HG03354 (cell line): ENCODE measurements around the gene PSAP.

ENCODE experiments used
- ATAC-seq: cut with Tn5 transposase; IDR thresholded peaks from one replicate; pipeline ENCODE4 v1.9.1; 2021; ENCODE audit warnings: mild to moderate bottlenecking; ENCODE audit not compliant: unreplicated experiment, poor library complexity, severe bottlenecking

The PSAP gene

DNA sequence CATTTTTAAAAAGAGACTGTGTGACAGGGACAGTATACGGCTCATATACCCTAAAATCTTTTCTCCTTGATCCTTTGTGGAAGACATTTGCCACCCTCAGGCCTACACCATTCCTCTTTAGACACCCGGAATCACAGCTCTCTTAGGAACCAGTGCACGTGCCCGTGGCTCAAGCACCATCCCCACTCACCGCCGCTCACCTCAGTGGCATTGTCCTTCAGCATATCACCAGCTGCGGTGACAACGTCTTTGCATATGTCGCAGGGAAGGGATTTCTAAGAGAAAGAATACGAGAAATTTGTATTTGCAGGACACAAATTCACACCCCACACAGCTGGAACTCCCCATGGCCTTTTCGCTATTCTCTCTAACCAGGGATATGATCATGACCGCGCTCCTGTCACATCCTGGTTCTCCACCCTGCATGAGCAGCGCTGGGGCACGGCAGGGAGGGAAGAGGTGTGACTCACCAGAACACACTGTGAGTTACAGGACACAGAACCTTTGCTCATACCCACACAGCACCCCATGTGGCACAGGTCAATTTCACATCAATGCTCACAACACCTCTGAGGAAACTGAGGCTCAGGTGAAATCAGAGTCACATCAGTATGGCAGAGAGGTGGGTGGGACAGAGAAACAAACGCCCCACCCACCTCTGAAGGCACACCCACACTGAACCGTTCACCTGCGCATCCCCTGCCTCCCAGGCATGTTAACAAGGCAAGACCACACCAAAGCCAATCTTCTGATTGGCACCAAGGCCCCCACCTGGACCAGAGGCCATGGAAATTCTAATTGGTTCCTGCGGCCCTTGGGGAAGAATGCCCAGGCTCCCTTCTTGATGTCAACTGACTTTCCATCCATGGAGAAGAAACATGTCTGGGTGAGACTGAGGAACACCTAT lies 19.2 kb downstream of the PSAP start:
- ATAC-seq, result no peak

DNA sequence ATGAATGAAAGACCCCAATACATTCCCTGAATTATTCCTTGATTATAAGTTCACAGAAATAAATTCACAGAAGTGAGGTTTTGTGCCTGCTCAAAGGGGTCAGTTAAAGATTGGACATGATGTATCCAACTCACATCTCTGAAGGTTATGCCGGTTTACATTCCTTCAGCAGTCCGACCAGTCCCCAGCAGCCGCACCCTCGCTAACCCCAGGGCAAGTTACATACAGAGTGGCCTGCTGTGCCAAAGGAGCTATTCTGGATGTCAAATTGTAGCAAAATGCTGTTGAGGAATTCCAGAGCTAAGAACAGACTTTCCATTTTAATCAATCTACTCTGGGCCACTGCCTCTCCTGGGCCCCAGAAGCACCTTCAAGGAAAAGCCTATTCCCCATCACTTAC lies 20.3 kb downstream of the PSAP start:
- no peak for ATAC-seq

DNA sequence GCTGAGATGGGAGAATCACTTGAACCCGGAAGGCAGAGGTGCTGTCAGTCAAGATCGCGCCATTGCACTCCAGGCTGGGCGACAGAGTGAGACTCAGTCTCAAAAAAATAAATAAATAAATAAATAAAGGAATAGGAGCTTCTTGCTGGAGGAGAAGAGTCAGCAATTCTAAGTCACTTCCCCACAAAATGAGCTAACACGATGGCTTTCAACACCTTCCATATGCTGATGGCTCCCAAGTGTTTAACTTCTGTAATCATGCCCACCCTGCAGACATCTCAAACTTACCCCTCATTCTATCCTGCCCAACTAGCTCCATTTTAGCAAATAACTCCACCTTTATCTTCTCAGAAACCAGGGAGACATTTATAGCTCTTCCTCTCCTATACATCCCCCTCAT lies 21.2 kb downstream of the PSAP start:
- no peak for ATAC-seq

DNA sequence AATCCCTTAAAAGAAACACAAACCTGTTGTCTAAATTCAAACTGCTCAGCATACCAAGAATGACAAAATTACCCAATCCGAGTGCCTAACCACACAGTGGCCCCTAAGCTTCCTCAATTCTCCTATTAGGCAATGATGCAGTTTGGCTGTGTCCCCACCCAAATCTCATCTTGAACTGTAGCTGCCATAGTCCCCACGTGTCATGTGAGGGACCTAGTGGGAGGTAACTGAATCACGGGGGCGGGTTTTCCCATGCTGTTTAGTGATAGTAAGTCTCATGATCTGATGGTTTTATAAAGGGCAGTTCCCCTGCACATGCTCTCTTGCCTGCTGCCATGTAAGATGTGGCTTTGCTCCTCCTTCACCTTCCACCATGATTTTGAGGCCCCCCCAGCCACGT lies 21.9 kb downstream of the PSAP start:
- ATAC-seq, result no peak

DNA sequence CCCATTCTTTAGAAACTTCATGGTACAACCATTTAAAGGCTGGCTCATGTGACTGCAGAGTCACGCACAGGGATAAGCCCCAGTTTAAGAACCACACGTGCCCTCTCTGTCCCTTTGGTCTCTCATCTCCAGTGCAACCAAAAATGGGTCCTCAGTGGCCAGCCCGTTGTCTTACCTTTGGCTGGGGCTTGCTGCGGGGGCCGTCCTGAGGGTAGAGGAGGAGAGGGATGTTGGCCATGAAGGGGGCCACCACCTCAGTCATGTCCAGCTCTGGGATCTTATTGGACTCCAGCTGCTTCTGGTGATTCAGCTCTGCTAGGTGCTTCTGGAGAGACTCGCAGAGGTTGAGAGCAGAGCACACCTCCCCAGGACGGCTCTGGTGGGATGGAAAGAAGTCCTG lies 22.3 kb downstream of the PSAP start:
- ATAC-seq, result no peak

DNA sequence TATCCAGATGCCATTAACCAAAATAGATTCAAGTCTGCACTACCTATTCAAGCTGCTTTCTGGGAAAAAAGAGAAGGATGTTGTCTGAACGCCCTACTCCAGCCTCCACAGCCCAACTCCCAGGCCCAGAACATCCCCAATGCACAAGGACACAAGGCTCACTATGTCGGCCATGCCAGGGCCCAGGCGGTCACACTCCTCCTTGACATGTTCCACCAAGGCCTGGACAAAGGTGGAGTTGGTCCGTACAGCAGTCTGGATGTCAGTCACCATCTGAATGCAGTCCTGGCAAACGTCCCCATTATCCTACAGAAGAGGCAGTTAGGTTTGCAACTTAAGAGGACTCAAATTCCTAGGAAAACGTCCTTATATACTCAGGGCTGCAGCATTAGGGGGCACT lies 23.2 kb downstream of the PSAP start:
- no peak for ATAC-seq

DNA sequence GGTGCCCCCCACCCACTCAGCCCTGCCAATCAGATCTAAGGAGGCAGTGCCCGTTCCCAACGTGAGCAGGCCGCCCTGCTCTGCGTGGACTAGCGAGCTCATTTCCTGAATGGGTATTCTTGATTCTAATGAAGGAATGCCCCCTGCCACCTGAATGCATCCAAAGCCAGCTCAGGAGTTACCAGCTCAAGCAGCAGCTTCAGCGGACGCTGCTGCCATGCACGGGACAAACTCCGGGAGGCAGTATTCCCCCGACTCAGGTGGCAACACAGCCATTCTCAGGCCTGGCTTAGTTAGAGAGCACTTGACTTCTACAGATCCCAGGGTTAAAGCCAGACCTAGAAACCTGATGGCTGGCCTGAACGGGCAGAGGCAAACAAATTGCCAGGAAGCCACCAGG lies 25.8 kb downstream of the PSAP start:
- no peak for ATAC-seq

DNA sequence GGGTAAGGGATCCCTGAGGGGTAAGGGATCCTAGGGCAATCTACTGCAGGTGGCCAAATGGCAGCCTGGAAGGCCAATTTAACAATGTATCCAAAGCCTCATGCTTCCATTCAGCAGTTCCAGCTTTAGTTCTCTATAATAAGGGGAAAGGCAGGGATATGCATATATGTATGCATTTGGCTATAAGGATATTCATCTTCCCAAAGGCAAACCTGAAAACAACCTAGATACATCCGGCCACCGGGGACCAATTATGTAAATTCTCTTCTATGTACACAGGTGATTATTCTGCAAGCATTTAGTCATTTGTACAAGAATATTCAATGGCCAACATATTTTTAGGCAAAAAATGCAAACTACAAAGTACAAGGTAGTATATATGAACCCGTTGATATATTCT lies 26.7 kb downstream of the PSAP start:
- ATAC-seq, result no peak

DNA sequence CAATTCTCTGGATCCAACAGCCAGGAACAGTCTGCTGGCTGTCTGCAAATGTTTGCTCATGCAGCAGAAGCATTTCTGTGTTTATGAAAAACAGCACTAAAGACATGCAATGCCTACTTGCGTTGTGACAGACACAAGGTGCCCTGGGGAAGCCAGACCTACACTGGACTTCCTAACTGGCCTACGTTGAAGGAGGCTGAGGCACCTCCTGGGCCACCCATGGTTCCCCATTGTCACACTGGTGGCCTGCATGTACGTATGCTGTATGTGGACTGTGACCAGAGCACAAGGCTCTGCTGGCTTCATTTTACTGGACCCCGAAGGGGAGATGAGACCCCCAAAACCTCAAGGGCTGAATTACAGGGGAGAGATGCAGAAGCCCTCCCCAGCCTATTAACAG lies 27.7 kb downstream of the PSAP start:
- ATAC-seq, result no peak

DNA sequence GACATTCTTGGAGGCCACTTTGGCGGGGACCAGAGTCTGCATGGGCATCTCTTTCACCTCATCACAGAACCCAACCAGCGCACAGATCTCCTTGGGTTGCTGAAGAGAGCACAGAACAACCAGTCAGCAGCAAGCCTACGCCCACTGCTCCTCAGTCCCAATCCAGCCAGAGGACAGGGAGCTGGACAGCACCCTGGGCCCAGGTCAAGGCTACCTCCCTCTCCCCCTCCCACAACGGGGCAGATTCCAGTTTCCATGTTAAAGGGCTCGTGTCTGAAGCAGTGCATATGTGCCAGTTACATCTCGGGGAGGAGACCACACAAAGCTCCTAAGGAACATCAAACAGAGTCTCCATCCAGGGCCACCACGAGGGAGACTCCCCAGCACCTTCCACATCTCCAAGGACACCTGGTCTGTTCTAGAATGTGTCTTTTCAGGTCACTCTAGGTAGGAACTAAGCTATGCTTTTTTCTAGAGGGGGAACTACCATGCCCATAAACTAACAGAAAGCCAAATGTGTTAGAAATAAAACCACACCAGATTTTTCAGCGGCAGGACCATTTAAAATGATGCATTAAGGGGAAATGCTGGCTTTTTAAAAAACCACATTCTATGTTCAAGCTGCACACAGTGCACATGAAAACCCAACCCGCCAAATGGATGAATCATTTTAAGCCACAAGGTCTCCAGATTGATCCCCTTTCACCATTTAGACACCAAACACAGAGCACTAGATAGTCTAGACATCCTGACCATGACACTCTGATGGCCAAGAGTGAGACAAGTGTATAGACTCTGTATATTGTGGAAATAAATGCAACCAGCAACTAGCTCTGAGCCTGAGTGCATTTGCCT lies 28.9 kb downstream of the PSAP start:
- no peak for ATAC-seq

DNA sequence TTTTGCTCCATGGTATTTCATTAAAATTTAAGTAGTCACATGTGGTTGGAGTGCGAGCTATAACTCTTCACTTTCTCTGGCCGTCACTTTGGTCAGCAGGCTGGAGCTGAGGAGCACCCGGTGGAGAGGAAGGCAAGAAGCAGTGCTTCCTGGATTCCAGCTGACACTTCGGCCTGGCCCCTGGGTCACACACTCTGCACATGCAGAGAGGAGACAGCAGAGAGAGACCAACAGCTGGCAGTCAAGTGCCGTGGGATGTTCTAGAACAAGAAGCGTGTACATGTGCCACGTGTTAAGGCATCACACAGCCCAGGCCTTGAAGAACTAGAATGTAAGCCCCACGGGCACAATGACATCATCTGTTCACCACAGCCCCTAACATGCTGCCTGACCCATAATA lies 30.1 kb downstream of the PSAP start:
- no peak for ATAC-seq

DNA sequence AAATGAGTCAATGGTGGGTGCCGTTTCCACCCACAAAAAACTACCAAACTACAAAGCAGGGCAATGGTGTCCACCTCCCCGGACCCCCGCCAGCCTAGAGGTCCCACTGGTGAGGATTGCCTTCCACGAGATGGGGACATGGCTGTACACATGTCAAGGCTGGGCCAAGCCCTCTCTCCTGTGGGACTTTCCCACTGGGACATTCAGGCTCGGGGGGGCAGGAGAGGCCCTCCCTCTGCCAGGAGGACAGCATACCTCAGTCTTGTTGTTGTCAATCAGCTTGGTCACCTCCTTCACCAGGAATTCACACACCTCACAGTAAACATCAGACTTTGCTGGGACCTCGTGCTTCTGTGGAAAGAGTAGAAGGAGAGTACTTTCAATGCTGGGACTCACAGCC lies 31.1 kb downstream of the PSAP start:
- no peak for ATAC-seq

DNA sequence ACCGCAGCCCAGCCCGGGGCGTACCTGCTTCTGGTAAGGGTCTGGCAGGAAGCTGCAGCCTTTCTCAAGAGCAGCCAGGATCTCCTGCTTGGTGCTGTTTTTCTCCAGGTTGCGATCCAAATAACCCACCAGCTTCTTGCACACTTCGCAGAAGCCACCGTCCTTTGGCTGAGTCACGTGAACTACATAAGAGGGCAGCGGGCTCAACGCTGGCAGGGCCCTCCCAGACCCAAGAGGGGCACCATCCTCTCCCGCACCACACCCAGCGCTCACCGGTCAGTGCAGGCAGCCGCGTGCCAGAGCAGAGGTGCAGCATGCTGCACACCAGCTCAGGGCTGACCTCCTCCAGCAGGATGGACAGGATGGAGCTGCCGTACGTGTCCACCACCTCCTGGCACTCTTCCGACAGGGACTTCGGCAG lies 31.6 kb downstream of the PSAP start:
- no peak for ATAC-seq

DNA sequence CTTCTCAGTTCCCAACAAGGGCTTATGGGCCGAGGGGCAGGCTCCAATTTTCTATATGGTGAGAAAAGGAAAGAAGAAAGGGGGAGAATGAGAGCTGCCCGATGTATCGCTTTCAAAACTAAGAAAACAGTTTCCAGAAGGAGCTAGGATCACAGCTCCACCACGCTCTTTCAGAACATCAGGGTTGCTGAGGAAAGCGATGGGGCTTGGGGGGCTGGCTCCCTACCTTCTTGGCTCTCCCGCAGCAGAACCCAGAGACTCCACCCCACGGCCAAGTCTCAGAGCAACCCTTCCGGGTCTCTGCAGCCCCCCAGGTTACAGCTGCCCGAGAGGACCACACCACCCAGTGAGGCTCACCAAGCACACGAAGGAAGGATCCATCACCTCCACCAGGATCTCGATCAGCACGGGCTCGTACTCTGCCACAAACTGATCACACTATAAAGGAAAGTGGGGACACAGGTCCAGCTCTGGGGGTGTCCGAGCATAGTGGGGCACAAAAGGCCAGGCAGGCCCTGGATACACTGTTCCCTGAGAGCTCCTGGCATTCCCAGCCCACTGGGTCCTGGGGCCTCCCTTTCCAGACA lies 32.3 kb downstream of the PSAP start:
- no peak for ATAC-seq

DNA sequence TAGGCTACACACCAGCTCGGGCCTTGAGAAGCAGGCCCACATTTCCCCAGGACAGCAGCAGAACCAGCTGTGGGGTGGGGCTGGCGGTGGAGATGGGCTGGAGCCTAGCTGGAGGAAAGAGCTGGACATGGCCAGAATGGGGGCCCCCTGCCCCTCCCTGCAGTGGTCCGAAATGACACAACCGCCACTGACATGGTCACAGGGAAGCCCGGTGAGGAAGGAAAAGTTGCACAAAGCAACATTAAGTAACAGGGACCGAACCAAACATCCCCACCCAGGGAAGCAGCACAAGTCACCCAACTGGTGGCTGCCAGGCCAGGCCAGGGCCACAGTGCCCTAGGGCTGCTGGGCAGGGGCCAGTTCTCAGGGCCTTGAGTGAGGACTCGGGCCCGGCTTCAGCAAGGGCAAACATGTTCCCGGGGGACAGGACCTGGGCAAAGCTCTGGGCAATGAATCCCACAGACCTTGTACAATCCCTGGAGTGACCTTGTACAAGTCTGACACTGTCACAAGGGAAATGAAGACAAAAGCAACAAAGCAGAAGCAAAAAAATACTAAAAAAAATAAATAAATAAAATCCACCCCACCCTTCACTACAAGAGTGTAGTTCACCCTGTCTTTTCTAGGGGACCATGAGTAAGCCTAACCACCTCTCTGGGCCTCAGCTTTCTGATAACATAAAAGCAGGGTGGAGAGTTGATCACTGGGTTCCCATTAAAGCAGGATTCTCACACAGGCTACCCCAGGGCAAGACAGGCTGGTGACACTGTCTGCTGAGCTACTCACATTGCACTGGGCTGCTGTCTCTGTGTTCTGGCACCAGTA lies 33.0 kb downstream of the PSAP start:
- ATAC-seq, result no peak

DNA sequence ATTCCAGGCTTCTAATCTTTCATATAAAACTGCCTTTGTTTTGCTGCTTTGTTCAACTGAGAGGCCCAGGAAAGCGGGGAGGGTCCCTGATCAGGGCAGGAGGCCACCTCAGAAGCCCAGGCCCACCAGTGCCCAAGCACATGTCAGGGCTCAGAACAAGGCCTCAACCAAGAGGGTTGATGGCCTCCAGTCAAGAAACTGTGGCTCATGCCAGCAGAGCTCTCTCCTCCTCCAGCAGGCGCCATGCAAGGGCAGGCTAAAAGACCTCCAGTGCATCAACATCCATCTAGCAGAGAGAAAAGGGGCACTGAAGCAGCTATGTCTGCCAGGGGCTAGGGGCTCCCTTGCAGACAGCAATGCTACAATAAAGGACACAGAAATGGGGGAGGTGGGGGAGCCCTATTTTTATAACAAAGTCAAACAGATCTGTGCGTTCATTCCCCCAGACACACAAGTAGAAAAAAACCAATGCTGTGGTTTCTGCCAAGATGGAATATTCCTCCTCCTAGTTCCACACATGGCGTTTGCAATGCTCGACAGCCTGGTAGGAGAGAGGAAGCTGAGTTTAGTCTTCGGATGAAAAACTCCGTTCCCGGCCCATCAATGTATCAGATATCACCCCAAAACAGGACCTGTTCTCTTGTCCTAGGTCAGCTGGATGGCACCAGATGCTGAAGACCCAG lies 34.0 kb downstream of the PSAP start:
- ATAC-seq, result no peak

DNA sequence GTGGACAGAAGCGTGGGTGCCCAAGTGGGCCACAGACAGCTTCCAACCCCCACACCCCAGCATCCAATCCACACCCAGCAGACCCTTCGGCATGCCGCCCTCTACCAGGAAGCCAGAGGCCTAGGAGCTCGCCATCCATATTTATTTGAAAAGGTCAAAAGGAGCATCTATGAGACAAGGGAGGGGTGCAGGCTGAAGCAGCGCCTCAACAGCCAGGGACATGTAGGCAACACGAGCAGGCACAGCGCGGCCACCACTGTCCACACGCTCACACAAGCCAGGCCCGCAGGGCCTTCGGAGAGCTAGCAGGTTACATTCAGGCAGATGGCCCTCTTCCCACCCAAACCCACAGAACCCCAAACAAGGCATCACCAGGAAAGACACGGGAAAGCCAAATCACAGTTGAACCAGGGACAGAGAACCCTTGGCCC lies 34.6 kb downstream of the PSAP start:
- ATAC-seq, result no peak

DNA sequence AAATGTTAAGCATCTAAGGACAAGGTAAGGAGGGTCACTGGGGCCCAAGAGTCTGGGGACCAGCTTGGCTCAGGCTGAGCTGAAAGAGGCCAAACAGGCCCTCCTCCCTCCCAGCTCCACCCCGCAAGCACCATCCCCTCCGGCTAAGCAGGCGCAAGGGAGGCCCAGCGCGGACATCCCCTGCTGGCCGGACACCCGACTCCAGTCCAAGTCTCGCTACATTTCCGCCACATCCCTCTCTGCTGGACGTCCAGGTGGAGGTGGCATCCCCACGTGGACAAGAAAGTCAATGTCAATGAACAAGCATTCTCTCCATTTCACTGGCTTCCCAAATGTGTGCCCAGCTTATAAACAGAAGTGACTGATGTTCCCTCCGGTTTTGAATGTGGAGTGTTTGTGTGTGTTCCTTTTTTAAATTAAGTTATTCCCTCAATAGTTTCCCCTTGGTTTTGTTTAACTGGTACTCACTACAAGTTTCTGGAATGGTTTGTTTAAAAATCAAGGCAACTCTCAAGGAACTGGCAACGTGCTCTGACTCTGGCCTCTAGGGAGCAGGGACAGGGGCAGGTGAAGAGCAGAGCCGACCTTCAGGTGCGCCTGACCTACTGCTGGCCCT lies 35.4 kb downstream of the PSAP start:
- no peak for ATAC-seq

DNA sequence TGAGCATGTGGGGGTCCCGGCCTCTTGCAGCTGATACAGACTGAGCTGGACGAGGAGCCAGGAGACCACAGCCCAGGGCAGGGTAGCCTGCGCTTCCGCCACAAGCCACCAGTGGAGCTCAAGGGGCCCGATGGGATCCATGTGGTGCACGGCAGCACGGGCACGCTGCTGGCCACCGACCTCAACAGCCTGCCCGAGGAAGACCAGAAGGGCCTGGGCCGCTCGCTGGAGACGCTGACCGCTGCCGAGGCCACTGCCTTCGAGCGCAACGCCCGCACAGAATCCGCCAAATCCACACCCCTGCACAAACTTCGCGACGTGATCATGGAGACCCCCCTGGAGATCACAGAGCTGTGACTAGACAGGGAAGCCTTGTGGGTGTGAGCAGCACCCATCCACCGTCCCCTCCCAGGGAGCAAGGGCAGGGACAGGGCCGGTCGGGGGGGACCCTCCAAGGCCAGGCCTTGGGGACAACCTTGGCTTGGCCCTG lies 36.1 kb downstream of the PSAP start:
- ATAC-seq, result no peak
